Measurements from ENCODE around the gene SF3B1.
"Not testable (repeated sequence)": the region's sequence is repeated elsewhere in the genome, so short reads cannot be mapped to it uniquely, and the experiment has no call there.

The SF3B1 gene

DNA sequence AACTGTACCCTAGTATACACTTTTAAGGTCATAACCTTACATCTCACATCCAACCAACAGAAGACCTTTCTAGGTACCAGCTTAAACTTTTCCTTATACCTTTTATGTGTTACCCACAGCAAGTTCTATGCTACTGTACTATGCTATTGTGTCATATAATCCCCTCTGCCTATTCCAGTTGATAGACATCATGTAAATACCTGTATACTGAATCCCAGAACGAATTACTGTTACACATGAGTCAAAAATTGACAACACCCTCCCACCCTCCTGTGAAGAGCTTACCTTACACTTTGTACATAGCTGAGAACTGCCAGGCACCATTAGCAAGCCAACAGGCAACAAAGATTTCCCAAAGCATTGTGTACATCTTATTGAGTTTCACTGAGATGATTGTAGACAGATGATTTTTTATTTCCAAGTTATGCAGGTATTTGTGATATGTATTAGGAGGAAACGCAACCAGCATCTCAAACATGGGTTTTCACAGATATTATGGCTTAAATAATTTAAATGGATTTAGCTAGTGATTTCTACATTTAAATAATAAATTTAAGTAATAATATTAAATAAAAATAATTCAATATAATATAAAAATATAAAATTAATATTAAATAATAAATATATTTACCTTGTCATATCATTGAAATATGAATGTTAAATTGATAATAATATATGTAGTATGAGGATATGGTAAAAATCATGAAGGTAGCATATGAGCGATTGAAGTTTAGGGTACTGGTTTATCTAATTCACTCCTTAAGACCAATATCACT lies 81.2 kb downstream of the SF3B1 start:
- Mint-ChIP-seq H3K27me3 (no peaks in the 10 kb centered on the region), H3K9me3 (ENCODE audit: low read depth) (no peaks in the 10 kb centered on the region), H3K4me3 (no peak overlapping the region), H3K27ac (no peak overlapping the region), H3K36me3 (no peaks in the 10 kb centered on the region), H3K4me1 (ENCODE audit: low read depth) (peaks cover 22% of the 10 kb centered on the region)

- Mint-ChIP-seq H3K9me3 (ENCODE audit: low read depth) (no peaks in the 10 kb centered on the region), H3K27me3 (no peaks in the 10 kb centered on the region), H3K4me1 (ENCODE audit: low read depth) (peaks cover 14% of the 10 kb centered on the region), H3K4me3 (no peak overlapping the region), H3K36me3 (no peaks in the 10 kb centered on the region), H3K27ac (no peak overlapping the region)
These were observed 85.1 kb downstream of the SF3B1 start for GRCh38 chr2:197349699-197350098.

DNA sequence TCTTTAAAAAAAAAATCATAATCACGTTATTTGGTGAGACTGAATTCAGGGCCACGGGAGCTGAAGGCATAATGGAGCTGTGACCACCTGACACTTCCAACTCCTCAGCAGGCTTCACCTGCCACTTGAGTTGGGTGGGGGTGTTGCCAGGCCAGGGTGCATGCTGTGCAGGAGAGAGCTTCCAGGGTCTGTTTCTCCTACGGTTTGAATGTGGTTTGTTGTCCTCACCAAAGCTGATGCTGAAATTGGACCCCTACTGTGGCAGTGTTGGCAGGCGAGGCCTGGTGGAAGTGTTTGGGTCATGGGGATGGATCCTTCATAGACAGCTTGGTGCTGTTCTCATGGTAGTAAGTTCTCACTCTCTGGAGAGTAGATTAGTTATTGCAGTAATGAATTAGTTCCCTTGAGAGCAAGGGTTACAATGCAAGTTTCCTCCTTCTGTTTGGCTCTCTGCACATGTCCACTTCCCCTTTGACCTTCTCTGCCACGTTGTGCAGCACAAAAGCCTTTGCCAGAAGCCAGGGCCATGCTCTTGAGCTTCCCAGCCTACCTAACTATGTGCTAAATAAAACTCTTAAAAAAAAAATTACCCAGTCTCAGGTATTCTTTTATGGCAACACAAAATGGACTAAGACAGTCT lies 86.0 kb downstream of the SF3B1 start:
- no peaks in the 10 kb centered on the region for H3K27me3 Mint-ChIP-seq
- no peaks in the 10 kb centered on the region for H3K9me3 Mint-ChIP-seq (ENCODE audit: low read depth)

GRCh38 chr2:197345846-197346370 lies 88.9 kb downstream of the SF3B1 start:
- Mint-ChIP-seq H3K4me1 (ENCODE audit: low read depth) (peaks cover 13% of the 10 kb centered on the region), H3K36me3 (no peaks in the 10 kb centered on the region), H3K9me3 (ENCODE audit: low read depth) (no peaks in the 10 kb centered on the region), H3K27me3 (no peaks in the 10 kb centered on the region), H3K4me3 (no peak overlapping the region), H3K27ac (peak overlapping the region; percentile 23)

More for the DNA sequence above, 86.0 kb downstream of the SF3B1 start:
- Mint-ChIP-seq H3K36me3 (no peaks in the 10 kb centered on the region), H3K27ac (no peak overlapping the region), H3K4me3 (no peak overlapping the region), H3K4me1 (ENCODE audit: low read depth) (peaks cover 14% of the 10 kb centered on the region)

DNA sequence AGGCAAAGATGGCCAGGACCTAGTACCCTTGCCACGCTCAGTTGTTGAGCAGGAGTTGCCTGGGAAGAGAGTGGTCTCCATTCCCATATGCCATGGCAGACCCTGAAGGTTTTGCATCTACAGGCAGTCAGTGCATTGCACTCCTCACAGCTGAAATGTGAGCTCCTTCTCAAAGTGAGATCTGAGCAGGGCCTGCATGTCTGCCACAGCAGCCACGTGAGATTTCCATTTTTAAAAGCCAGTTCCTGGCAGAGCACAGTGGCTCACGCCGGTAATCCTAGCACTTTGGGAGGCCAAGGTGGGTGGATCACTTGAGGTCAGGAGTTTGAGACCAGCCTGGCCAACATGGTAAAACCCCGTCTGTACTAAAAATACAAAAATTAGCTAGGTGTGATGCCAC lies 90.9 kb downstream of the SF3B1 start:
- peaks cover 19% of the 10 kb centered on the region for H3K4me1 Mint-ChIP-seq (ENCODE audit: low read depth)
- not testable (repeated sequence) for H3K36me3 Mint-ChIP-seq; H3K4me3 Mint-ChIP-seq; H3K27ac Mint-ChIP-seq; H3K9me3 Mint-ChIP-seq (ENCODE audit: low read depth); H3K27me3 Mint-ChIP-seq

GRCh38 chr2:197340591-197340990 lies 94.2 kb downstream of the SF3B1 start:
- no peaks in the 10 kb centered on the region for H3K36me3 Mint-ChIP-seq

More at GRCh38 chr2:197340591-197340990, 94.2 kb downstream of the SF3B1 start:
- Mint-ChIP-seq H3K27me3 (no peaks in the 10 kb centered on the region), H3K4me1 (ENCODE audit: low read depth) (peaks cover 23% of the 10 kb centered on the region), H3K4me3 (no peak overlapping the region), H3K27ac (no peak overlapping the region), H3K9me3 (ENCODE audit: low read depth) (no peaks in the 10 kb centered on the region)

Data from activated naive CD8-positive, alpha-beta T cell (primary cell).